GM12864 (cell line): ENCODE results near the gene ITGAE.

Source experiments
- DNase-seq: peaks from one replicate; pipeline ENCODE4 v3.0.0-alpha.2; 2011; ENCODE audit warnings: low read depth
- H3K4me3 ChIP-seq: 2 replicates; pipeline ENCODE4 v1.5.1; 2011; ENCODE audit warnings: mild to moderate bottlenecking, low read depth, low read length, control low read depth
- TF ChIP-seq, protein P1 (sequence below): IDR thresholded peaks from 2 replicates; pipeline ENCODE4 v1.5.1; 2011; ENCODE audit warnings: low read depth, mild to moderate bottlenecking, moderate library complexity, low read length, control low read depth, inconsistent platforms; ENCODE audit errors: missing control alignments

Gene ITGAE

DNA sequence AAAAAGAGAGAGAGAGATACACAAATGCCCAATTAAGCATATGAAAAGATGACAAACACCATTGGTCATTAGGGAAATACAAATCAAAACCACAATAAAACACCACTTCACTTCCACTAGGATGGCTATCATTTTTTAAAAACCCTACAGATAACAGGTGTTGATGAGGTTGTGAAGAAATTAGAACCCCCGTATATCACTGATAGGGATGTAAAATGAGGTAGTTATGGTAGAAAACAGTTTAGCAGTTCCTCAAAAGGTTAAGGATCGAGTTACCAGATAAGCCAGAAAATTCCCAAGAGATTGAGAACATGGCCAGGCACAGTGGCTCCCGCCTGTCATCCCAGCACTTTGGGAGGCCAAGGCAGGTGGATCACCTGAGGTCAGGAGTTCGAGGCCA, 107.8 kb downstream of the ITGAE start:
- peak overlapping the region; percentile 16; the same call in 1 of the 2 replicates for H3K4me3 ChIP-seq
- TF ChIP-seq, protein P1, sequence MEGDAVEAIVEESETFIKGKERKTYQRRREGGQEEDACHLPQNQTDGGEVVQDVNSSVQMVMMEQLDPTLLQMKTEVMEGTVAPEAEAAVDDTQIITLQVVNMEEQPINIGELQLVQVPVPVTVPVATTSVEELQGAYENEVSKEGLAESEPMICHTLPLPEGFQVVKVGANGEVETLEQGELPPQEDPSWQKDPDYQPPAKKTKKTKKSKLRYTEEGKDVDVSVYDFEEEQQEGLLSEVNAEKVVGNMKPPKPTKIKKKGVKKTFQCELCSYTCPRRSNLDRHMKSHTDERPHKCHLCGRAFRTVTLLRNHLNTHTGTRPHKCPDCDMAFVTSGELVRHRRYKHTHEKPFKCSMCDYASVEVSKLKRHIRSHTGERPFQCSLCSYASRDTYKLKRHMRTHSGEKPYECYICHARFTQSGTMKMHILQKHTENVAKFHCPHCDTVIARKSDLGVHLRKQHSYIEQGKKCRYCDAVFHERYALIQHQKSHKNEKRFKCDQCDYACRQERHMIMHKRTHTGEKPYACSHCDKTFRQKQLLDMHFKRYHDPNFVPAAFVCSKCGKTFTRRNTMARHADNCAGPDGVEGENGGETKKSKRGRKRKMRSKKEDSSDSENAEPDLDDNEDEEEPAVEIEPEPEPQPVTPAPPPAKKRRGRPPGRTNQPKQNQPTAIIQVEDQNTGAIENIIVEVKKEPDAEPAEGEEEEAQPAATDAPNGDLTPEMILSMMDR = no peak
- no peak for DNase-seq

DNA sequence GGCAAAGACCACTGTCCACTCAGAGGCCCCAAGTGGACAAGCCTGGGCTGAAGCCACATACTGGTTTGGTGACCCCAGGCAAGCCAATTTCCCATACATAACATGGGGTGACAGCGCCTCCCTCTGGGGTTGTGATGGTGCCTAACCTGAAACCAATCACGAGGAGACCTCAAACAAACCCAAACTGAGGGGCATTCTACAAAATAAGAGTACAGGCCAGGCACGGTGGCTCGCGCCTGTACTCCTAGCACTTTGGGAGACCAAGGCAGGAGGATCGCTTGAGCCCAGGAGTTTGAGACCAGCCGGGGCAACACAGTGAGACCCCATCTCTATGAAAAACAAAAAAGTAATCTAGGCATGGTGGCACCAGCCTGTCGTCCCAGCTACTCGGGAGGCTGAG, 108.6 kb downstream of the ITGAE start:
- TF ChIP-seq, protein P1 = peak; percentile 40
- no peak for DNase-seq
- no peak overlapping the region for H3K4me3 ChIP-seq

DNA sequence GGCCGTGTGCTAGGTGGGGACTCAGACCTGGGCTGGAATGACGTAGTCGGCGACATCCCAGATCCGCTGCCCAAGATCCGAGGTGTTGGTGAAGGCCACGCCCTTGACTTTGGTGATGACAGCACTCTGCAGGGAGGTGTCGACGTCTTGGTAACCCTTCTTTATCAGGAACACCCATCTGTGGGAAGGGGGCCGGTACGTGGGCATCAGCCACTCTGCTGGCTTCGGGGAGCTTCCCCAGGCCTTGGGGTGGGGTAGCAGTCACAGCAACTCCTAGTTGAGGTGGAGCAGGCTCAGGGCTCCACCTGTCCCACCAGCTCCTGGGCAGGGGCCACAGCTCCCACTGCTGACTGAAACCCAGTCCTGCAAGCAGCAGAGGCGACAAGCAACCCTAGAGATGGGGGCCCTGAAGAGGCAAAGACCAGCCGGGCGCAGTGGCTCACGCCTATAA, 109.3 kb downstream of the ITGAE start:
- TF ChIP-seq, protein P1 = peak; percentile 59

DNA sequence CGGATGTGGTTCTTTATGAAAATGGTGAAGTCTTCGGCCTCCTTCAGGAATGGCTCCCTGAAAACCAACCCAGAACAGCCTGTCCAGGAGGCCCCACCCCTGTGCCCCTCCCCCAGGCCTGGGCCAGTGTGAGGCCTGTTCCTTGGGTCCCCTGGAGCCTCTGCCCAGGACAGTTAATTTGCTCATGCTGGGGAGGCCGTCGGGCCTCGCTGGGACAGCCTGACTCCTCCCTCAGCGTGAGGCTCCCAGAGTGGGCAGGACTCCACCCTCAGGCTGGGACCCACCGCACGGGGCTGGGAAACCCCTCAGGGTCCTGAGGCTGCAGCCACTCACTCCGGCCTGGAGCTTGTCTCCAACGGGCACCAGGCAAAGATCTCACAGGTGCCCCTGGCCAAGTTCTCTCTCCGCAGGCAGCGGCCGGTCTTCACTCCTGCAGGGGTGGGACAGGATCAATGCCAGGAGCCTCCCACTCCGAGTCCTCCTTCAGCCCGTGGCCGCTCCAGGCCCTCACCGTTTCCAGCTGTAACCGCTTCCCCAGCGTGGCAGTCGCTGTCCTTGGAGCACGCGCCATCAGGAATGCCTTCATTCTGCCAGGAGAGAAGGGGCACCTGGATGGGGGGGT, 110.8 kb downstream of the ITGAE start:
- DNase-seq = no peak
- TF ChIP-seq, protein P1 = no peak
- no peak overlapping the region for H3K4me3 ChIP-seq

More for the DNA sequence above, 109.3 kb downstream of the ITGAE start:
- H3K4me3 ChIP-seq = no peak overlapping the region
- DNase-seq = no peak

DNA sequence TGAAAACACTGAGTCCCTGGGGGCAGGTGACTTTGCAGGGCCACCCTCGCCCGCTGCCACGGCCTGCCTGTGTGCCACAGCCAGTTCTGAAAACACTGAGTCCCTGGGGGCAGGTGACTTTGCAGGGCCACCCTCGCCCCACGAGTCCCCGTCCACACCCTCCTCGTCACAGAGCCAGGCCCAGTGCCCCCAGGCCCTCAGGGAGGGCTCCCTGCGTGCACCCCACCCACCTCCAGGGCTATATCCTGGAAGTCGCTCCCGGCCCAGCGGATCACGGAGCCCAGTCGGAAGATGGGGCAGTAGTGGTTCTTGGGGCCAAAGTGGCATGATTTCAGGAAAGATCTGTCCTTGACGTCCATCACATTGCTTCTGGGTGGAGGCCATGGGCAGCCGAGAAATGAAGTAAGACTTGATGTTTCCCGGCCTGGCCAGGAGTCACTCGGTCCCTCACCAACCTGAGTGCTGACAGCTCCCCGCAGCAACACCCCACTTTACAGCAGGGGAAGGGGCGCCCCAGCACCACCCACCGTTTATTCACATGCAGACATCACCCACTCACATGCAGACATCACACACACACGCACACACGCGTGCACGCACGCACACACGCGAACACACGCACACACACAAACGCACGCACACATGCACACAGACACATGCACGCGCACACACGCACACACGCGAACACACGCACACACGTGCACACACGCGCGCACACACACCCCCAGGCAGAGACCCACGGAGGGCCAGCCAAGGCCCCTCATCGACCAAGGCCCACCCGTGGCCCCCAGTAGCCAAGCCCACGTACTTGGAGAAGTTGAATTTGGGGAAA, 111.5 kb downstream of the ITGAE start:
- no peak for DNase-seq
- TF ChIP-seq, protein P1 = no peak
- no peak overlapping the region for H3K4me3 ChIP-seq

DNA sequence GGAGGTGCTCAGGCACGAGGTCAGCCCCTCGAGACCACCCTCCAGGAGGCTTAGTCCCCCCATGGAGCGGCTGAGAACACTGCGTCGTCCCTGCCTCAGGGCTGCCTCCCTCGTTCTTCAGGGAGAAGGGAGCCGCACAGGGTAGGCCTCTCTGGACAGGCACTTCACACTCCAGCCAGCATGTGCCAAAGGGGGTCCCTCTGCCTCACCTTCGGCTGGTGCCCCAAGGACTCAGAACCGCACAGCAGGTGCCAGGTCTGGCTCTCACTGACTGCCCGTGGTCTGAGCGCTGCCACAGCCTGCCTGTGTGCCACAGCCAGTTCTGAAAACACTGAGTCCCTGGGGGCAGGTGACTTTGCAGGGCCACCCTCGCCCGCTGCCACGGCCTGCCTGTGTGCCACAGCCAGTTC, 112.1 kb downstream of the ITGAE start:
- no peak overlapping the region for H3K4me3 ChIP-seq
- DNase-seq = no peak
- TF ChIP-seq, protein P1 = no peak
